ENCODE results near the gene CTNNA3.

GRCh38 chr10:66852811-66853210 lies 843.2 kb downstream of the CTNNA3 start:
- TF ChIP-seq CTCF (IDR thresholded peaks at IDR 0.05; ENCODE audit: low read depth, low read length, missing input control), result no peak
- no peak for TF ChIP-seq RAD21 (IDR thresholded peaks at IDR 0.05)
